DMS 273 (cell line): ENCODE data around the gene PIGS.

ENCODE experiments used
- DNase-seq: peaks from one replicate; lab custom pipeline; 2025; ENCODE audit not compliant: unreplicated experiment; lab: John Stamatoyannopoulos, UW

The PIGS gene

DNA sequence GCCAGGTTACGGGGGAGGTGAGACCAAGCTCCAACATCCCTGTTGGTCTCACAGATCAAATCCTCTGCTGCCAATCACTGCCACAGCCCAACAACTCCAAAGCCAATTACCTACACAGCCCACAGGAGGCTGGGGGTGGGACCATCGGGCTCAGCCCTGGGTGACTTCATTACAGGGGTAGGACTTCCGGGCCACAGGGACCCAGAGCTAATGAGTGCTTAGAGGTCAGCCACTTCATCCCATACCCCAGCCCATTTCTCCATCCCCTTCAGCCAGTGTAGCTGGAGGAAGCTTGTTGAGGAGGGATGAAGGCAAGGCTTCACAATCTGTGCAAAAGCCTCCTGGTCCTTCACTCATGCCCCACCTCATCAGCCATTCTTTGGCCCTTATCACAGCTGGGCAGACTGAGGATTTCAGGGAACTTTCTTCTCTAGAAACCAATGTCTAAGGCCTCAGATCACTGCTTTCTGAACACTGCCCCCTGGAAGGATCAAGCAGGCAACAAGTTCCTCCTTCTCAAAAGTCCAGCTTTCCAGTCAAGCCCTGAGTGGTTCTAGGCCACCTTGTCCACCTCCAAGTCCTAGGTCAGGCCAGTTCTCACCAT, 59.4 kb downstream of the PIGS start:
- no peak for DNase-seq

GRCh38 chr17:28509789-28510188, 61.5 kb downstream of the PIGS start:
- no peak for DNase-seq

DNA sequence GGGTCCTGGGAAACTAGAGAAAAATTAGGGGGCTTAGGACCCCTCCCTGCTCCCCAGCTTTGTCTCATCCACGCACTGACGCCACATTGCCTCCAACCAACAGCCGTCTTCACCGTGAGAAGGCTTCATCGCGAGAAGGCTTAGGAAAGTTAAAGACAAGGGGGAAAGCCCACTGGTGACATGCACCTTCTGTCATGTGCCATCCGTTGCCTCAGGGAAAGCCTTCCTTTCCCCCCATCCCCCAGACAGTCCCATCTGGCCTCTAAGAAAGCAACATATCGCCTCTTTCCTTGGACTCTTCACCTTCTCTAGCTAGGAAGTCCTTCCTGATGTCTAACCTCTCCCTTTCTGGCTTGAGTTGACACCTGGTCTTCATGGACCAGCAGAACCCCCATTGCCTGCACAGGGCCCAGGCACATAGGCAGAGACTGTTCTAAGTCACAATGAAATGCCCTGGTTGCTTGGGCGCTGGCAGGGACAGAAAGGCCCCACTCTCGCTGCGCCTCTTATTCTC, 63.1 kb downstream of the PIGS start:
- DNase-seq = peak; percentile 74

DNA sequence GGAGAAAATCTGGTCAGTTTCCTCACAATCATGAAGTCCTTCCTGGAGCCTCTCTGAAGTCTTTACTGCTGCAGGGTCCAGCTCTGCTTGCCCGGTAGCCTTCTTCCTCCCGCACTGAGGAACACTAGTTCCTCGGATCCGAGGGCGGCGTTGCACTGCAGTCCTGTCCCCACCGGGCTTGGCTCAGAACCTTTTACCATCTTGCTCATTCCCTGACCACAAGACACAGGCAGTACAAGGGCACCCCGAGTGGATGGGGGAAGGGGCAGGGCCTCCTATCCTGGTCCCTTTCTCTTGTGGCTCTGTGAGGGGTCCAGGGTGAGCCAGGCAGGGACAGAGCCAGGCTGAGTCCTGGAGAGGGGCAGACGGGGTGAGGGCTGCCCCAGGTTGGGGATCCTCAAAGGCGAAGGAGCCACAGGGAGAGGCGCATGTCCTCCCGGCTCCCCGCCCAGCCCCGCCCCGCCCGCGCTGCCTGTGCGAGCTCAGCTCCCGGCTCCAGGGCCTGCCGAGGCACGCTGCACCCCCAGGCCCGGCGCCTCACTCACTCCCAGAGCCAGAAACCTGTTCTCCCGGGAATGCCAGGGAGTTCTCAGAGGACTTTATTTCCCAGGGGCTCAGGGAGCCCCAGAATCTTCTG, 63.6 kb downstream of the PIGS start:
- DNase-seq = peak; percentile 74

DNA sequence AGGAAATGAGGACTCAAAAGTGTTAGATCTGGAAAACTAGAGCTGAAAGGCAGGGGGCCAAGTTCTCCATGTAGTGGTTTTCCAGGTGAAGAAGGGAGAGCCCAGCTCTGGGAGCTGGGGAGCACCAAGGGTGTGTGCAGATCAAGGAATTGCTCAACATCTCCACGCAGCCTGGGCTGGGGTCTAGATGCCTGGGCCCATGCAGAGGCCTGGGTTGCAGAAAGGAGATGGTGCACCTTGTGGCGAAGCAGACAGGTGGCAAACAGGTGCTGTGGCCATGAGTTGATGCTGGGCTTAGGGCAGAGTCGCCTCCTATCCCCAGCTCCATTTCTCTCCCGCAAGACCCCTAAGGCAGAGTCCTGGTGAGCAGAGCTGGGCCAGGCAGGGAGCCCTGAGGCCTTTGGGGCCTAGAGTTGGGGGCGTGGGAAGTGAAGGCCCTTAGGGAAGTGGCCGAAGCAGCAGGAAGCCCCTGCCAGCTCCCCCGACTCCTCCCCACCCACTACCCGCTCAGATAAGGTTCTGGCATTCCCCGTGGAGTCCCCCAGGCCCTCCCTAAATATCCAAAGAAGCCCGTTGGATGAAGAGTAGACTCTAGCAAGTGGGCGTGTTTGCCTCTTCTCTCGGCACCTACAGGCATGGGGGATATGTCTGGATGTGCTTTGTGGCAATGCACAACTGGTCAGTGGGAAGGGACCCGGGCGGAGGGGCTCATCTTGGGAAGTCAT, 64.4 kb downstream of the PIGS start:
- no peak for DNase-seq

DNA sequence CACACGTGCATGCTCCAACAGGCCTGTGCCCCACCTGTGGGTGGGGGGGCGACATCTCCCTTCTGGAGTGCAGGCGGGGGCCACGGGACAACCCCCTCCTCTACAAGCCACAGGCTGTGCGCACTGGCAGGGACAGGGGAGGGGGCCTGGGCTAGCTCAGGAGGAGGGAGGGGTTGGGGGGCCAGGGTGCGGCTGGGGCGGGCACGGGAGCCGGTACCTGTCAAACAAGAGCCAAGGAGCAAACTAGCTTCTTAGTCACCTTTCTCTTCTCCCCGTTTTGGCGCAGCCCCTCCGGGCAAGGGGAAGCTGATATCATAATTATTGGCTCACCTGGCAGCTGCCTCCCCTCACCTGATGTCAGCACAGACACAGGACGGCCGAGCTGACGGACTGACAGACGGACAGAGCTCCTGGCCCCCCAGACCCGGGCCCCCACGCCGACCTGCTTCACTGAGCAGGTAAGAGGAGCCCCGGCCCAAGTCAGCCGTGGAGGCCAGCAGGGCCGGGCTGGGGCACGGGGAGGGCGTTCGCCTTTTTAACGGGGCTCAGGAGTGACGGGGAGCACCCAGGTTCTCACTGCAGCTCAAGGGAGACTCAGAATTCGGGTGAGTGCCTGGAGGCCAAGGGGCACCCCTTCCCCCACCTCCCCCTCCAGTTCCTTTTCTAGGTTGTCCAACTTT, 65.2 kb downstream of the PIGS start, which contains the start of gene FOXN1:
TSS of gene FOXN1 (plus strand) at position 363 of the 680 bp plus-strand sequence. CDS start 17,622 bp downstream, outside the sequence.
- no peak for DNase-seq

DNA sequence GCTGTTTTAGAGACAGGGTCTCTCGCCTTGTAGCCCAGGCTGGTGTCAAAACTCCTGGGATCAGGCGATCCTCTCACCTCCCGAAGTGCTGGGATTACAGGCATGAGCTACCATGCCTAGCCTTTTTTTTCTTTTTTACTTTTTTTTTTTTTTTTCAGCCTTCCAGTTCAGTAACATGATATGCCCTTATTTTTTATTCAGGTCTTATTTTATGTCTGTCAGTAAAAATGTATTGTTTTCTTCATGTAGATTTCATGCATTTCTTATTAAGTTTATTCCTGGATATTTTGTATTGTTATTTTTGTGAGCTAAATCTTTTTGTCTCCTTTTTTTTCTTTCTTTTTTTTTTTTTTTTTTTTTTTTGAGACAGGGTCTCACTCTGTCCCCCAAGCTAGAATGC, 67.9 kb downstream of the PIGS start:
- no peak for DNase-seq
